ENCODE data around the gene HIPK4.
"Not testable (repeated sequence)": the region's sequence is repeated elsewhere in the genome, so short reads cannot be mapped to it uniquely, and the experiment has no call there.

HIPK4 gene

DNA sequence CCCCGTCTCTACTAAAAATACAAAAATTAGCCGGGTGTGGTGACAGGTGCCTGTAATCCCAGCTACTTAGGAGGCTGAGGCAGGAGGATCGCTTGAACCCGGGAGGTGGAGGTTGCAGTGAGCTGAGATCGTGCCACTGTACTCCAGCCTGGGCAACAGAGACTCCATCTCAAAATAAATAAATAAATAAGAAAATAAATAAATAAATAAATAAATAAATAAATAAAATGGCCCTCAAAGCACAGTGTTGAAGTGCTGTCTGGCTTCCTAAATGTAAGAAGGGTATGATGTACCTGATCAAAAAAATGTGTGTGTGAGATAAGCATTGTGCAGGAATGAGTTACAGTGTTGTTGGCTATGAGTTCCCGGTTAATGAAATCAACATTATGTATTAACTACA lies 56.9 kb downstream of the HIPK4 start:
- not testable (repeated sequence) for DNase-seq

DNA sequence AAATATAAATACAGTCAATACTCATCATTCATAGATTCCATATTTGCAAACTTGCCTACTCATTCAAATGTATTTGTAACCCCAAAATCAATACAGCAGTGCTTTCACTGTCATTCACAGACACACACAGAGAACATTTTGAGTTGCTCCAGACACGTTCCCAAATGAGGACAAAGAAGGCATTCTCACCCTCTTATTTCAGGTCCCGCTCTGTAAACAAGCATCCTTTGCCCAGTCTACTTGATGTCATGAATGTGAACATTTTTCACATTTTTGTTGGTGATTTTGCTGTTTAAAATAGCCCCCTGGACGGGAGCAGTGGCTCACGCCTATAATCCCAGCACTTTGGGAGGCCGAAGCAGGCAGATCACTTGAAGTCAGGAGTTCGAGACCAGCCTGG lies 57.3 kb downstream of the HIPK4 start:
- DNase-seq: no peak

DNA sequence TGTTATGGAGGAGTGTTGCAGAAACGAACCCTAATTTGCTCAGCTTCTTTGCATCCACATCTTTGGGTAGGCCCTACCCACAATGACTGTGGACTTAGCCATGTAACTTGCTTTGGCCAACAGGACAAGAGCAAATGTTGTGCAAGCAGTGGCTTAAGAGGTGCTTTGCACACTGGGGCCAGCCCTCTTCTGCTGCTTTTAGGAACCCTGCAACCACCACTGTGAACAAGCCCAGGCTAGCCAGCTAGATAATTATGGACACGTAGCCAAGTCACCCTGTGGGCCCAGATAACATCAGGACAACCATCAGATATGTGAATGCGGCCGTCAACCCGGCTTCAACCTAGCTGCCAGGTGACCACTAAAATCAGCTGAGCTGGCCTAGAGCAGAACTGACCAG lies 58.9 kb downstream of the HIPK4 start:
- no peak for DNase-seq
